GM21825 (cell line): ENCODE data around the gene ETV6.

Experiments
- ATAC-seq: cut with Tn5 transposase; IDR thresholded peaks from one replicate; pipeline ENCODE4 v1.9.1; 2021; ENCODE audit warnings: mild to moderate bottlenecking, moderate library complexity; ENCODE audit not compliant: unreplicated experiment

Gene ETV6

DNA sequence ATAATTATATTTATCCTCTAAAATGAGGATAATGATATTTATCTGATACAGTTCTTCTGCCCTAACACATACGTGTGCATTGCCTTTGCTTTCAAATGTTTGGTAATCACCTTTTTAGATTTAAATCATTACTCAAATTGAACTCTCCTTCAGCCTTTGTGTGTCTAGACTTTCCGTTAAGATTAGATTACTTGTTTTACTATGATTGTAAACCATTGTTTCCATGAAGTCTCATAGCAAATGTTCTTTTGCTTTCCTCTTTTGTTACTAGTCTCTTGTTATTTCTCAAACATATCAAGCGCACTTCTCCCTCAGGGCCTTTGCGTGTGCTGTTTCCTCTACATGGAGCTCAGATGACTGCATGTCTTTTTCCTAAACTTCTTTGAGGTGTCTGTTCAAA is 63.7 kb downstream of the ETV6 start:
- no peak for ATAC-seq

DNA sequence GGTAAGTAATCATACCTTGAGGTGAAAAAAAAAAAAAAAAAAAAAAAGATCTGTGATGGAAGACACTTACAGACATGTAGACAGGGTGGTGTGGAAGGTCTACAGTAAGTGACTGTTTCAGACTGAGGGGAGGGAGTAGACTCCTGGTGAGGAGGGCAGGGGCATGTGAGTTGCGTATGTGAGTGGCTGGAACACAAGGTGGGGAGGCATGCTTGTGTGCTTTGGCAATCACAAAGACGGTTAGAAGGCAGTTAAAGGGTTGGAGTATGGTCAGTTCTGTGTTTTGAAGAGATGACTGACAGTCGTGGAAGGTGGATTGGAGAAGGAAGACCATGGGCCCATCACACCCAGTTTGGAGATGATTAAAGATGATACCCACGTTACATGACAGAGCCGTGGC is 65.2 kb downstream of the ETV6 start:
- ATAC-seq, result no peak

DNA sequence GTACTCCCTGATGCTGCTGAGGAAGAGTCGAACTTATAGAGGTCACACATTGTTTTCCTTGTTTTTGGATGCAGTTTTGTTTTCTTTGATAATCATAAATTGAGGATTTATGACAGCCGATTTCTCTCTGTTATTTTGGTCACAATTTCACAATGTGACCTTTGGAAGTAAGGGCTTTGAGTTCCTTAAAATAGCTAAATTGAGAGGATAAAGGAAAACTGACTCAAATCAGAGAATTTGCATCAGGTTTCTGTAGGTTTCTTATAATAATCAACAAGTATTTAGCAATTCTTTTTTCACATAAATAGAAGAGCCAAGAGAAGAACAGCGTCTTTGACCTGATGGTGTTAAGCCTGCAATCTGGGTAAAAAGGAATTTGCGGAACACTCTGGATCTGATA is 66.1 kb downstream of the ETV6 start:
- no peak for ATAC-seq

DNA sequence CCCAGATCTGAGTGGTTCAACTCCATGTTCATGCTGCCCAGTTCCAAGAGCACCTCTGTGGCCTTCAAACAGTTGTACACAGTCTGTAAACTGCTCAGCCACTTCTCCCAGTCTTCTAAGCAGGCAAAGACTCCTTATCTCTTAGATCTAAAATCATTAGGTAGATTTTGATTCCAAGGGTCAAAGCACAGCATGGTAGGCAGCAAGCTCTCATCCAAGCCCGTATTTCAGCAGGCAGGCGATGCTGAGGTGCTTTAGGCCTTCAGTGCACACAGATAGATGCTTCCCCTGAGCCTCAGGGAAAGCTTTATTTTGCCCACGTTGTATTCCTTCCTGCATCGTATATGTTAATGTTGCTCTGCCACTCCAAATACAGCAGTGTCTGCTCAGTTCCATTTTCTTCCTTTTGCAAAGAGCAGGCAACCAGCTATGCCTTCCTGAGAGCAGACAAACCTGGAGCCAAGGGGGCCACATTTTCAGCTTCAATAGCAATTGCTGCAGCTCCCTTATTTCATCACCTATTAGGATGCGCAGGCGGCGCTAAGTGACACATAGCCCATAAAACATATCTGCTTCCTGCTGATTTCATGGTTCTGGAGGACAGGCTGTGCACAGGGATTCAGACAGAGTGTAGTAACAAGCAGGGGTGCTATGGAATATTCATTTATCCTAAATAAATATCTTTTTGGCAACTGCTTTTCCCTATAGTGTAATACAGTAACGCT is 67.5 kb downstream of the ETV6 start:
- no peak for ATAC-seq

DNA sequence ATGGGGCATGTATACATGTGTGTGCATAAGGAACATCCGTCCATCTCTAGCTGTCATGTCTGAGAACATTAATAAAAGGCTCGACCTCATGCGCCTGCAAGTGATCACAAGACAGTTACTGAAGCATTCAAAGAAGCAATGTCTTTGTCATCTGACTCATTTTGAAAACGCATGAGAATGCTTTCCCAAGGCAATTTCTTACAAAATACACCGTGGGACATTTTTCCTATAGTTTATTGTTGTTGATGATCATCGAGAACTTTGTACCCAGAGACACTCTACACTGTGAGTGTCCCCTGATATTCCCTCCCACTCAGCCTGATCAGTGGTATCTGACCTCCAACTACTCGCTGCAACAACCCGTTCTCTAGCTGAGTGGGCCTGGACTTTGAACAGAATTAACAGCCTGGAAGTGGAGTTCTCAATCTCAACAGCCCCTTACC is 68.1 kb downstream of the ETV6 start:
- no peak for ATAC-seq

DNA sequence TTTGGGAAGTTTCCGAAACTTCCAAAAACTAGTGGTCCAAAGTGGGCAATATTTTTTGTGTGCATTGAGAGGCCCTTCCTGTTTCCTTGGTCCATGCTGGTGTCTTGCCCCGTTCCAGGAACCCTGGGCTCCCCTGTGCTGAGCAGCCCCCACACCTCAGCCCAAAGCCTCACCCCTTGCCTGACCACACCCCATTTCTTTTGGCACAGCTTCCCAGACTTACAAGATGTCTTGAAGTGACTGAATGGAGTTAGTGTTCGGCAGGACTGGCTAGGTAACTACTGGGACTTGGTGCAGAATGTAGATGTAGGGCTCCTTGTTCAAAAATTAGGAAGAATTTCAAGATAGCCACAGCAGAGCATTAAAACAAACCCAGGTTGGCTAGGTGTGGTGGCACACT is 68.6 kb downstream of the ETV6 start:
- ATAC-seq, result no peak

DNA sequence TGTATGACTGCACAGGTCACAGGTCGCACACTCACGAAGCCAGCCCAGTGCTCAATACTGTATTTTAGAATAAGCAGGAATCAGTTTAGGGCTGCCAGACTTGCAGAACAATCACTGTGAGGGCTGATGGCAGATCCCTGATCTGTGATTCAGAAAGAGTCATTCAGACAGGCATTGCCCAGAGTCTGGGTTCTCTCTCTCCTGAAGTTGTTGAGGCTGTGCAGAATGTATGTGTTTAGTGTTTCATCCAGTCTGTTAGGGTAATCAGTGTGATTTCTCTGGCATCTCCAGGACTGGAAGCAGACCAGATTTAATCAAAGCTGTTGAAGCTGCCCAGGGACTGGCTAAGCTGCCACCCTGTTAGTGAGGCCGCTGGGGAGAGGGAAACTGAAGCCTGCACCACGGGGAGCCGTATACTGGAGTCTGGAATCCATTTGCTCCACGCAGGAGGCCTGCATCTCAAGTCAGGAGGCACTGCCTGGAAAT is 69.3 kb downstream of the ETV6 start:
- ATAC-seq, result no peak

DNA sequence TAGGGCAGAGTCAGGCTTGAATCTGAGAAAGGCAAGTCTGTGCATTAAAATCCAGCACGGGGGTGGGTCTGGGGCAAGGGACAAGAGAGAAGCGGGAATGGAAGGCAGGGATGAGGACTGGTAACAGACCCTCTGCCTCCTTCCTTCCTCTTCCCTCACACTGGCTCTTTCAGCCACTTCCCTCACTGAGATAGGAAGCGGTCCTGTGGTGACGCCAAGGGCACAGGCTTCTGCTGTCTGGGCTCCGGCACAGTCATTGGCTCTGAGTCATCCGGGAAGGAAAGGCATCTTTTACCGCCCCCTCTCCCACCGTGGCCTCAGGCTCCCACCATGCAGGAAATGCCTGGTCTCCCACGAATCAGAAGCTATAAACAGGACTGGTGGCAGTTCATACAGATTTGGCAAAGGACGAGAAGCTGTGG is 70.2 kb downstream of the ETV6 start:
- no peak for ATAC-seq

DNA sequence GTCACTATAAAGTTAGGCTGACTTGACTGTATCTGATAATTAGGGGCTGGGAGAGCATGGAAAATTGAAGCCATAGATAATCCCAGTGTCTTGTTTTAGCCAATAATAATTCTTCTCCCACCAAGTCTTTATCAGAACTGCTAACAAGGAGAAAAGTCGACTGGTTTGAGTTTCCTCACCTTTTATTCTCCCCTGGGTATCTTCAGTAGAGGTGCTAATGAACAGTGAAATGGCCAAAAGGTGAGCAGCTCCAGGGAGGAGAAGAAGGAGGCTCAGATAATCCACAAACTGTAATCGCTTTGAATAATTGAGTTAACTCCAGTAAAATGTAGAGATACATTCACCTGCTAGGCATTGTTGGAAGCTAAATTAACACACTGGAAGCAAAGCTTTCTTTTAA is 72.6 kb downstream of the ETV6 start:
- ATAC-seq, result no peak

DNA sequence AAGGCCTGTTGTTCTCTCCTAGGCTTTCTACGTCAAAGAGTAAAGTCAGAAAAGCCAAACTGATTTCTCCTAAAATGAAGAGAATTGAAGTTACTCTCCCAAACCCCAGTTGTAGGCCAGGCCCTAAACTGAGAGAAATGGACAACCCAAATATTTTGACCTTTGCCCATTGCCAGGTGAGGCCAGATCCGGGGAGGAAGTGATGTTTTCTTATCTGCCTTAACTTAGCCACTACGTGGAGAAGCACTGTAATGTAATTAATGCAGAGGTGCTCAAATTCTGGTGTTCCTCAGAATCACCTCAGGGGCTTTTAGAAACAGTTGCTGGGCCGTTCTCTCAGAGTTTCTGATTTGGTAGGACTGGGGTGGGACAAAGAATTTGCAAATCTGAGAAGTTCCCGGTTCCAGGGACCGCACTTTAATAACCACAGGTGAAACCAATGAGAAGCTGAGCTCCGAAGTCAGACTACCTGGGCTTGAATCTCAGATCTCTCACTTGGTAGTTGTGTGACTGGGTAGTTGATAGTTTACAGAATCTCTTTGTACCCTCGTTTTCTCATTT is 73.2 kb downstream of the ETV6 start:
- ATAC-seq, result no peak

DNA sequence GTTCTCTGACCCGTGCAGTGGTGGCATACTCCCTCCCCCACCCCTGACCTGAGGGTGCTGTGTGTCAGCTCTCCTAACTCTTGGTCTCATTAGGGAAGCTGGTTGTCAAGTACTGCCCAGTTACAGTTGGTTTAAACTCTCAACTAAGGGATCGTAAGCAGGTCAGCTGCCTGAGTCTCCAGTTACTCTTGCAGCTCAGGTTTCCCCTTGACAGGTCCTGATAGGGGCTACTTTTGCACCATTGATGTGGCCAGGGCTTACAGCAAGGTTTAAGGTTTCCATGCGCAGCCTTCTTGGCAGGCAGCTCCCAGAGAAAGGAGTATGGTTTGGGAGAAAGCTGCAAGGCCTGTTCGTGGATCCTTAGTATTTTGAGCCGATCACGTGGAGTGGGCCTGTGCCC is 74.5 kb downstream of the ETV6 start:
- ATAC-seq, result no peak

DNA sequence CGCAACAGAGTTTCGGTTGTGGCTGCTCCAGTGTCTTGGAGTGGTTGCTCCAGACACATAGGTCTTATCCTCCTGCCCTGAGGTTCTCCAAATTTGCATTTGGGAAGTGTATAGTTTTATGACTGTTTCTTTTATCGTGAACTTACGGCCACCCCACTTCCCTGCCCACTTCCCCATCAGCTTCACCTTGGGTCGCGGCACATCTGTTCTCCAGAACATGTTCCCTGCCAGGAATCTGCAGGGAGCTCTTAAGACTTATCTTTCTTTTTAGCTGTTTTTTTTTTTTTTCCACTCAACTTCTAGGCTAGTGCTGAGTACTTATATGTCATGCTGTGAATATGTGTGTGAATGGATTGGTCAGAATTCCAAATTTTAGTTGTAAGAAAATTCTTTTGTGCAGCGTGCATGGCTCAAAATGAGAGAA is 75.4 kb downstream of the ETV6 start:
- ATAC-seq, result no peak

DNA sequence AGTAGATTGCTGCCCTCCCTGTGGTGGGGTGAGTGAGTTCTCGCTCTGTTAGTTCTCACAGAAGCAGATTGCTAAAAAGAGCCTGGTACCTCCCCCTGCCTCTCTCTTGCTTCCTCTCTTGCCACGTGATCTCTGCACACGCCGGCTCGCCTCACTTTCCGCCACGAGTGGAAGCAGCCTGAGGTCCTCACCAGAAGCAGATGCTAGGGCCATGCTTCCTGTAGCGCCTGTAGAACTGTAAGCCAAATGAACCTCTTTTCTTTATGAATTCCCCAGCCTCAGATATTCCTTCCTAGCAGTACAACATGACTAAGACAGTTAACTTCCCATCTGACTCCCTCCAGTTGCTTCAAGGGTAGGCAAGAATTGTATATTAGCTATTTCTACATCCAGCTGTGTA is 76.2 kb downstream of the ETV6 start:
- ATAC-seq, result no peak

DNA sequence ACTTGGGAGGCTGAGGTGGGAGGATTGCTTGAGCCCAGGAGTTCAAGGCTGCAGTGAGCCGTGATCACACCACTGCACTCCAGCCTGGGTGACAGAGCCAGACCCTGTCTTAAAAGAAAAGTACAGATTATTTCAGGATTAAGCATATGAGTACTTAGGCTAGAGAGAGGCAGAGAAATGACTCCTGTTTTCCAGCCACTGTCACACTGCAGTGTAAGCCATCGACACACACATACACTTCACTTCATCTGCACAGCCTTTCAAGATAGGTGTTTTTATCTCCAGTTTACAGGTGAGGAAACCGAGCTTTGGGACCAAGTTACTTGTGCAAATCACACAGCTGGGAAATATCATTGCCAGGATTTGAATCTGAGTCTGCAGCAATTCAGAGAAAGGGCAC is 77.2 kb downstream of the ETV6 start:
- ATAC-seq, result no peak

DNA sequence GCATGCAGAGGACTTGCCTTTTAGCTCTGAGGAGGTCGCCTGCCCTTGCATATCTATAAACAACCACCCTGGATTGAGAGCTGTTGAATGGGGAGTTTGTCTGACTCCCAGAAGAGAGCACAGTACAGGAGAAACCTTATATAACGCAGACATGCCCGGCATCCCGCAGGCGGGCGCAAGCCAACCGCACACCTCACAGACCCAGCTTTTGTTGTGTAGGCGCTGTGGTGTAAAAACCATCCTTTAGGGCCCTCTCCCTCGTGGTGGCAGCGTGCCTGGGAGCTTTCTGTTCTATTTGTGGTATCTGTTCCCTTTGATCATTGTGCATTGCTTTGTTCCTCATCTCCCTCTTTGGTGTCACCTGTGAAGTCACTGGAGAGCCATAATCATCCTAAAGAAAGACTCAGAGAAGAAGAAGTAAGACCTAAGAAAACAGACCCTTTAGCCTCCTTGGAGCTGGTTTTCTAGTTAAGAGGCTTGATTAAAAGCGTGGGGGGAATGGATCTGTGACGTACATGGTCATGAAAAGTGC is 77.7 kb downstream of the ETV6 start:
- ATAC-seq, result no peak

DNA sequence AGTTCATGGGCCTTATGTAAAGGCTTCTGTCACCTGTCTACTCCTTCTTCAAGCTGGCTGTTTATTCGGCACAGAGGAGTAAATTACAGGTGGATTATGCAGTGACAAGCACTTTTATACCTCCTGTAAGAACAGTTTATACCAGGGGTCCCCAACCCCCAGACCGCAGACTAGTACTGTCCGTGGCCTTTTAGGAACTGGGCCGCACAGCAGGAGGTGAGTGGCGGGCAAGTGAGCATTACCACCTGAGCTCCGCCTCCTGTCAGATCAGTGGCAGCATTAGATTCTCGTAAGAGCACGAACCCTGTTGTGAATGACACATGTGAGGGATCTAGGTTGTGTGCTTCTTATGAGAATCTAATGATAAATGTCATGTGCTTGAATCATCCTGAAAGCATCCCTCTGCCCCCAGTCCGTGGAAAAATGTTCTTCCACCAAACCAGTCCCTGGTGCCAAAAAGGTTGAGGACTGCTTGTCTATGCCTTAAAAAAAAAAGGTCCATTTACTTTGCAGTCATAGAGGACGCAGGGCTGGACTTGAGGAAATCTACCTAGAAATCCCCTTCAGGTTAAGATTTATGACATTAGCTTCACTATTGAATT is 78.8 kb downstream of the ETV6 start:
- no peak for ATAC-seq

DNA sequence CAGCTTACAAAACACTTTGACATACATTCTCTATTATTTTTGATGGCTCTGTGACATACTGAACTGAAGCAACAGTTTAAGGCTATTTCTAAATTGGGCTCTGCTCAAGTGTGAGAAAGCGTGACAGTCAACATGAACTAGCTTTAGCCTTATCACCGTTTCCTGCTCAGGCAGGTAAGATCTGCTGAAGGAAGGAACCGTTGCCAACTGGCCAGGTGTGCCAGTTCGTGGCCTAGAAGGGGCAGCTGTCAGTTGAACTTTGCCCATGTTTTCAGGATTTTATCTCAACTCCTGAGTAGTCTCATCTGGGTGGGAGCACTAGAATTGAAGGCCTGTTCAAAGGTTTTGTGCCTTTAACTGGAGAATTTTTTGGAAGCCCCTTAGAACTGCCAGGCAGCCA is 79.5 kb downstream of the ETV6 start:
- no peak for ATAC-seq

DNA sequence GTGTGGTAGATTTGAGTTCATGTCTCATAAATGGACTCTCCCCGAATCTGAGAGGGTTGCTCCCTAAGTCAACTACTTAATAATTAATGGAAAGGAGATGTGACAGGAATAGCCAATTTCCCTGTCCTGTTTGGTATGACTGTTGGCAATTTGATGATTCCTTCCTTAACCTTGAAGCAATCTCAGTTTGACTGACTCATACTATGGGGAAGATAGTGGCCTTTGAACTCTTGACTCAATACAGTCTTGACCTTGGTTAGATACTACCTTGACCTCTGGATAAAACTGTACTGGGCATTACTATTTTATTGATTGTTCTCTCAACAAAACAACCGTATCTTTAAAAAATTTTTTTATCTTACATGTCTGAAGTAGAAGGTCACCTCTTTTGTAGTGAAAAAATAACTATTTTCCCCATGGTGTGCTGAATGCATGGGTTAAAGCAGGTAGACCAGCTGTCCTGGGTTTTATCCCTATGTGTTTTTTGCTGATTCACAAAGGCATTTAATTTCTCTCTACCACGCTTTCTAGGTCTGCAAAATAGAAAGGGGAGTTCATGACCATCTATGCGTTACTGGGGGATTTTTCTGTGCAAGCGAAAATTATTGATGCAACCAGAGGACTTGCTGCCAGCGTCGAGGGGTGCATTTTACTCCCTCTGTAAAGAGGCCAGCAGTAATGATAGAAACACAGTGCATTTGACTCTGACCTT is 80.1 kb downstream of the ETV6 start:
- ATAC-seq, result no peak

DNA sequence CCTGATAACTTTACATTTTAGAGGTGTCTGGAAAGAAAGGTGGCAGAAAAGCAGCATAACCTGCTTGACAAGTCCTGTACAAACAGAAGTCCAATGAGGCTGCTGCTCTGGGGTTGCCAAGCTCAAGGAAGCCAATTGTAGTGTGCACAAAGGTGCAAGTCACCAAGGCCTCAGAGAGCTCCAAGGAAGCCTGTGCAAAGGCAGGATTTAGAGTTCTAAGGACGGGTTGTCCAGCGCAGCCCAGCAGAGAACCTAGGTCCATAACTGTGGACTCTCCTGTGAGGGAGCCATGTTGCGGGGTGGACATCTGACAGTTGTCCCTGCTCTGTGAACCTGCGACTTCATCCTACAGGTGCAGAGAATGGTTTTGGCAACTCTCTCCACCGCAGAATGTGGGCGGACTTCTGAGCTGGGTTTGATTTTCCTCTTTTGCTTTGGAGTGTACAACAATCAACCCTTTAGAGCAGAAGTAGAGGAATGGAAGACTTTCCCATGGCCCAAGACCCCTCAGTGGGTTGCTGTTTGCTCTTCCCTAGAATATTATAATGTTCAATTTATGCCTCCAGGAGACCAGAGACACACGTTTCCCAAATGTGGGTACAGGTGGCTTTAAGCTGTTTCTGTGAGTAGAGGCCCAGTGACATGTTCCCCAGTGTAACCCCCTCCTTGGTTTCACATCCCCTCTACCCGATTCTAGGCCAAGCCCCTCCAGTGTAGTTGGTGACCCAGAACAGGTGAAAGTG is 81.0 kb downstream of the ETV6 start:
- peak; percentile 31 for ATAC-seq

DNA sequence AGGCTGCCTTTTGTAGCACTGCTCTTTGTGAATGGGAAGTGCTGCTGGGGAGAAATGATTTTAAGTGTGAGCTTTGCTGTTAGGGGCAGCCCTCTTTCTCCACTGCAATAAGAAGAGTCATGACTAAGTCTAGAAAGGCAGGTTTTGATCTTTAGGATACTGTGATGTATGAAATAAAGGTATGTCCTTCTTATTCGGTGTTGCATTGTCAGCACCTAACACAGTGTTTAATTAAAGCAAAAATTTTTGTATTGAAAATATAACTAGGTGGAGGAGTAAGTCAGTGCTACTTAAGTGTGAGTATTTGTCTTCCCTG is 81.5 kb downstream of the ETV6 start:
- no peak for ATAC-seq

DNA sequence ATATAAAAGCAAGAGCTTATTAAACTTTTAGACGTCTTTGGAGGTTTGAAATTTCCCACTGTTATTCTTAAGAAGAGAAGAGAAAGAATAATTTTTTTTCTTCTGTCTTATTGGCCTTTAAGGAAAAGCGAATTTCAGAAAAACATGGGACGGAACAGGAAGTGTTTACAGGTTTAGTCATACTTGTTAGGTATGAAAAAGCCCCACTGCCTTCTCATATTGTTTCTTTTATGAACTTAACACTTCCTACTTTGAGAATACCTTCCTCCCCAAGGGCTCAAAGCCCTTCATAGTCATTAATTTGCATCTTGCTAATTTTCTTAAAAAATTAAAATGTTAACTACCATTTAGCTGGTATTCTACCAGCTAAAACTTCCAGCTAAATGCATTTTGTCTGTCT is 82.0 kb downstream of the ETV6 start:
- no peak for ATAC-seq
